Renal cortex interstitium (tissue), 15 donors: ENCODE data around the gene KIF25. TPM values are rescaled to one million over a fixed set of nuclear protein-coding genes. Genes with fewer than 3 reads are reported as not detected.

Experiments used
- DNase-seq, 11 donors: peaks; one replicate each; pipeline ENCODE4 v3.0.0-alpha.2; 2013; ENCODE audit warnings: low read depth in 9 of 11, low spot score in 4 of 11; ENCODE audit errors: extremely low read depth in 1 of 11
- long read RNA-seq, 16 experiments: transcript quantifications; one replicate each; lab custom pipeline, GENCODE V29; 2026
- polyA plus RNA-seq, 3 donors: library from polyadenylated mRNA; unstranded; fragments of 120-200 nt; gene quantifications; one replicate each; pipeline ENCODE4 v1.2.1, GENCODE V29; 2013; ENCODE audit not compliant: insufficient read length in 3 of 3

Gene KIF25
- polyA plus RNA-seq: under 1 TPM; 0.30 to 0.53 (median 0.44) TPM
- long read RNA-seq, donor 1: 0 reads
- long read RNA-seq, donor 2: 0 reads
- long read RNA-seq, donor 3: 0 reads
- long read RNA-seq, donor 4: 0 reads
- long read RNA-seq, donor 5: 0 reads
- long read RNA-seq, donor 6: 0 reads
- long read RNA-seq, donor 7: 0 reads
- long read RNA-seq, donor 8: 0 reads
- long read RNA-seq, donor 9: 0 reads
- long read RNA-seq, donor 10: 0 reads
- long read RNA-seq, donor 11: 0 reads
- long read RNA-seq, donor 12: 0 reads
- long read RNA-seq, donor 13: 0 reads
- long read RNA-seq, donor 14: 0 reads
- long read RNA-seq, donor 15: 0 reads
- long read RNA-seq, donor 16: 0 reads

- DNase-seq: no peak
These were observed at the start of gene KIF25 for GRCh38 chr6:167997642-167998041. Gene KIF25, plus strand, starts transcription at chr6:167997671. Its CDS starts 31,915 bp downstream, at chr6:168029586.

DNA sequence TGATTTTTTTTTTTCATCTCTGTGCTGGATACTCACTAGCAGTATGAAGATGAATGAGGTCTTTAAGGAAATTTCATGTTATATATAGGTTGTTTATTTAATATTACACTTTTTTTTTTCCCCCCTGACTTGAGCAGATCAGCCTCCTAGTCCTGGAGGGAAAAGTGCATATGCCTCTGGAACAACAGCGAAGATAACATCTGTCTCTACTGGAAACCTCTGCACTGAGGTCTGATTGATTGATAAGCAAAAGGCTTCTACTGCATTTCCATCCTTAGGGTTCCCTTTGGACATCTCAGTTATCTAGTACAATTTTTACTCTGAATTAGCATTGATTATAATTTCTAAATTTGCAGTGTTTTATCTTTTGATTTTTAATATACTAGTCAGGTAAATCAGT is 49.8 kb upstream of the KIF25 start:
- DNase-seq: no peak

DNA sequence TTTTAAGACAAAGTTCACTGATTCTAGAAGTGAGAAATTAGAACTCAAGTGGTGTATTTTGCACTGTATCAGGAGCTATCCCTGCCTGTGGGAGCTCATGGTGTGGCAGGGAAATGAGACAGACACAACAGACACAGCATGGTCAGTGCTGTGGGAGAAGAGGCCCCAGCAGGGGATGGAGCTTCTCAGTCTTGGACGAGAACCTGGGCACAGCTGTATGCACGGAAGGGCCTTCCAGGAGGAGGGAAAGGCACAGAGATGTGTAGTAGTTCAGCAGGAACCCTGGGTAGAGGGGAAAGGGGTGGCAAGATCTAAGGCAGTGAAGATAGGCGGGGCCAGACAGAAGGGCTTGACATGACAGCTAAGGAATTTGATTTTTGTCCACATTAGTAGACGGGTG is 48.8 kb upstream of the KIF25 start:
- no peak for DNase-seq

DNA sequence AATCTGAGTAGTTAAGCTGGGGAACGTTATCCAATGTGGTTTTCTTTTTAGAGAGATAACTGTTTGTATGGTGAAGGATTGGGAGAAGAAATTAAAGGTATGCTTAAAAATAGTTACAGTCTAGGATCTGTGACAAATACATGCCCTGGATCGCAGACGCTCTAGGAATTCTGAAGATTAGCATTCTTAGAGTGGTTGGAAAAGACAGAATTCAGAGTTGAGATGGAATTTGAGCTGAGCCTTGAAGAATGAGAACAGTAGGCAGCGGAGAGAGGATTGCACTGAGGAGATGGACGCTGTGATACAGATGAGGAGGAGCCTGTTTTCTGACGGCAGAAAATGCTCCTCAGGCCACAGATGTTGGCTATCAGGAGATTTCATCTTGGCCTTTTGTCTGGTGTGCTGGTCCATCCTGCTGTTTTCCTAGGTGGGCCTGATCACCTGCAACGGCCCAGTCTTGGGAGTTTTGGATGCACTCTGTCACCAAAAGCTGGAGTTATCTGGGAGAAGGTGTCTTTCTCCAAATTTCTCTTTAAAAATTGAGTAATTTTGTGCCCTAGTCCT is 48.3 kb upstream of the KIF25 start:
- no peak for DNase-seq

DNA sequence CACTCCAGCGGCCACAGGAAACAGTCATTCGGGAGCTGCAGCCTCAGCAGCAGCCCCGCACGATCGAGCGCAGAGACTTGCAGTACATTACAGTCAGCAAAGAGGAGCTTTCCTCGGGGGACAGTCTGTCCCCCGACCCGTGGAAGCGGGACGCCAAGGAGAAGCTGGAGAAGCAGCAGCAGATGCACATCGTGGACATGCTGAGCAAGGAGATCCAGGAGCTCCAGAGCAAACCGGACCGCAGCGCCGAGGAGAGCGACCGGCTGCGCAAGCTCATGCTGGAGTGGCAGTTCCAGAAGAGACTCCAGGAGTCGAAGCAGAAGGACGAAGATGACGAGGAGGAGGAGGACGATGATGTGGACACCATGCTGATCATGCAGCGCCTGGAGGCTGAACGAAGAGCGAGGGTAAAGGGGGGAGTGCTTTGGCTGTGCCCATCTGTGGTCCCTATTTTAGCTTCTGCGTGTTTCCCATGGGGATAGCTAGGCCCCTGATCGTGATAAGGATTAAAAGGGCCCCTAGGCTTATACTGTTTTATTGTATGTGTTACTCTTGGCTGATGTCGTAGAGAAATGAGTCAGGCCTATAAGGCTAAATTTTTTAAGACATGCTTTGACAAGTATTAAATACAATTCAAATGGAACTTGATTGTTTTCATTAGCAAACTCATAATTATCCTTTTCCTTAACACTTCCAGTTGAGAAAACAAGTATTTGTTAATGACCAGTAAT is 45.5 kb upstream of the KIF25 start:
- no peak for DNase-seq

DNA sequence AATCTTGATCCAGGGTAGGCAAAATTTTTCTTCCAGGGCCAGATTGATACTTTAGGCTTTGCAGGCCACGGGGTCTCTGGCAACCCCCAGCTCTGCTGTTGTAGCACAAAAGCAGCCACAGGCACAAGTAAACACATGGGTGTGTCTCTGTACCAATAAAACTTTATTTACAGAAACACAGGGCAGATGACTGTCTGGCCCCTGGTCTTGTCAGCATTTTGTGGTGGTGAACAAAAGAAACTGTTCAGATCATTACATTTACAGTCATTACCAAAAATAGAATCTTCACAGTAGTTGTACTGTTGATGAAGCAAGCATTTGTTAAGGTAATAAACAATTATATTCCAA is 45.0 kb upstream of the KIF25 start:
- no peak for DNase-seq

GRCh38 chr6:167953551-167953950 is 43.9 kb upstream of the KIF25 start:
- no peak for DNase-seq

DNA sequence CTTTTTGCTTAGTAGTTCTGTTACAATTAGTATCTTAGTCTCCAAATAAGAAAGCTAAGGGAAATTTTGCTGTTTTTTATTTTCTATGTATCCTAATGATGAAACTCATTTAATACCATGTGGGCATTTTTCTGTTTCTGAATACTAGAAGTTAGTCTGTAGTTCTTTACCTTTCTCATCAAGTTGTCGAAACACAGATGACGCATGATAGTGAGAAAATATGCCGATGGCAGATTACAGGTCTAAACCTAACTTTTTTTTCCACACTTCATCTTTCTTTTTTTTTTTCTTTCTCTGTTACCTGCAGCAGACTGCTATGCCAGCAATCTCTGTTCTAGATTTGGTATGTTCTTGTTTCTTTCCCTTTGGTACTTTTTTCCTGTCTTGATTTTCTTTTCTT is 43.3 kb upstream of the KIF25 start:
- DNase-seq: no peak

- no peak for DNase-seq
These were observed 41.0 kb upstream of the KIF25 start for GRCh38 chr6:167956491-167956890.

DNA sequence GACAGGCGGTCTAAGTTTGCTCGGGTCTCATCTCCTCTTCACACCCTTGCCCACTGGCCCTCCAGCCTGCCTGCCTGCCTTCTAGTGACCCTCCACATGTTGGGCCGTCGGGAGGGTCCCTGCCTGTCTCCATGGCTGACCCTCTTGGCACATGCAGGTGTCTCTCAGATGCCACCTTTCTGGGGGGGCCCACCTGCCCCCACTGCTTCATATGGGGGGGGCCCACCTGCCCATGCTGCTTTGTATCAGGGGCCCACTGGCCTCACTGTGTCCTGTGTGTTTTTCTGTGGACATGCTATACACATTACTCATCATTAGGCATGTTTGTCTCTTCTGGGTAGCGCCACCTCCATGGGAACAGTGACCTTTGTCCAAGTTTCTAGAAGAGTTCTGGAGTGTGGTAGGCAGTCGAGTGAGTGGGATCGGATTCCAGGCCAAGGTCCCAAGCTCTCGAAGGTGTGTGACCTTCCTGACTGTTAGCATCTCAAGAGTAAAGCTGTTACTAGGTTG is 40.4 kb upstream of the KIF25 start:
- no peak for DNase-seq

DNA sequence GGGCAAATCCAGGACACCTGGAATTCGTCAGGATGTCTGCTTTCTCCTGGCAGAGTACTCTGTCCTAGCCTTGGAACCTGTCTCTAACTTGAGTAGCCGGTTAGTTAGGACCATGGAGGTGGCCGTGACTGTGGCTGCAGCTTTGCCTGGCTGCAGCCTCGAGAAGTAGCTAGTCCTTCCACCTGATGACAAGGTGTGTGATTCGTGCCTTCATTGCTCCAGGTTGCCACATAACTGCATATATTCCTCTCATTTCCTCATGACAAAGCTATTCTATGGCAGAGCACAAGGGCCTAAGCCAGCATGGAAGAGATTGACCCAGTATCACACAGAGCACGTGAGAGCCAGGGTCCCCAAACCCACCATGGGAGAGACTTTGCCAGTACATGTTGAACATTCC is 39.8 kb upstream of the KIF25 start:
- DNase-seq: no peak

GRCh38 chr6:167960579-167960978 is 36.9 kb upstream of the KIF25 start:
- no peak for DNase-seq

- no peak for DNase-seq
These were observed 34.8 kb upstream of the KIF25 start for GRCh38 chr6:167962711-167963110.

DNA sequence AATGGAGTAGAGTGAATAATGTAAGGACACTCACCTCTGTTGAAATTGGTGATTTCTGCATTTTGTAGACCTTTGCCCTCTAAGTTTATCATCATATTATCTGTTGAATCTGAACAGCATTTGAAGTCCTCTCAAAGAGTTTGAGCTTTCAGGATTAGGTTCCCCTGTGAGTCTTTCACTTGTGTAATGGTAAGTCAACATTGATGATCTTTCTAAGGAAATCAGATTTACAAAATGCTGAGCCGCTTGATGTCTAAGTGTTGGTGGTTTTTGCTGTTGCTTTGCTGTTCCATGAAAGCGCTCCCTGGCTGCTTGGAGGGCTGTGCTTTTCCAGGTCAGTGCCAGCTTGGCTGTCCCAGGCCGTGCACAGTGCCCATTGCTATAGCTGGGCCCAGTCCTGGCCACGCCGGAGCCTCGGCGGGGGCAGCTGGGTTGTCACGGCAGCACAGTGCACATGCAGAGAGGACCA is 33.8 kb upstream of the KIF25 start:
- DNase-seq: no peak

GRCh38 chr6:167965592-167966539 is 31.6 kb upstream of the KIF25 start:
- no peak for DNase-seq

- DNase-seq: no peak
These were observed 30.9 kb upstream of the KIF25 start for GRCh38 chr6:167966540-167966905.

DNA sequence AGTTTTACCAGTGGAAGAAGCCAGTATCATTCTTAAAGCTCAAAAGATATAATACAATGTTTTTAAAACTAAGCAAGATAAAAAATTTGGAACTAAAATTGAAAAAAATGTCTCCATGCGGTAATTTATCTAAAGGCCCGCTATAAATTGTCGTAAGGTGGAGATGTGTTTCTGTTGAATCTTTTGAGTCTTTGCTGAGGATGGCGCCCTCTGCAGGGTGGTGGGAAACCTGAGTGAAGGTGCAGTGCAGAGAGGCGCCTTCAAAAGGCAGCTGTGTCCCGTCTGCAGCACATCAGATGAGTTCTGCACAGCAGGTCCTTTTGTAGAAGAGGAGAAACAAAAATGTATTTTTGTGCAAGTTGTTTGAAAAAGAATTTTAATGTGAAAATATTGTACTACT is 29.4 kb upstream of the KIF25 start:
- no peak for DNase-seq

DNA sequence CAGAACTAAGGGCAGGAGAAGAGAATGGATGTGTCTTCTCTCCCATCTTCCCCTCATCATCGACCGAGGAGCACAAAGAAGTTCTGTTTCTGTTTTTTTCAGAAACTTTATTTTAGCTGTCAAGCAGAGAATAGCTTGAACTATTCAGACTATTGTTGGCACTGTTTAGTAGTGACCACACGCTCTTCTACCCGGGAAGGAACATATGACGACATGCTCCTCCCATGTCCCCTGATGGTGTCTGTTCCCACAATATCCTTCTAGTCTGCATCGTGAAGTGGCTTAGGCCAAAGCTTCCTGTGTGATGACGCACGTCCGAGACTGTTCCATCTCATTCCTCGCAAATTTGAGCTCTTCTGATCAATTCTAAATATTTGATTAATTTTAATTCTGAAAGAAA is 27.2 kb upstream of the KIF25 start:
- DNase-seq: no peak

GRCh38 chr6:167972193-167972592 is 25.3 kb upstream of the KIF25 start:
- no peak for DNase-seq
